GM21786 (cell line): ENCODE data around the gene FBXL13.
"Not testable (repeated sequence)": the region's sequence is repeated elsewhere in the genome, so short reads cannot be mapped to it uniquely, and the experiment has no call there.

ENCODE experiments used
- ATAC-seq: cut with Tn5 transposase; IDR thresholded peaks from one replicate; pipeline ENCODE4 v1.9.1; 2021; ENCODE audit not compliant: unreplicated experiment

Gene FBXL13

GRCh38 chr7:102829075-102829474, 245.5 kb downstream of the FBXL13 start:
- ATAC-seq: no peak

GRCh38 chr7:102828286-102828685, 246.3 kb downstream of the FBXL13 start:
- no peak for ATAC-seq

GRCh38 chr7:102823390-102824119, 251.0 kb downstream of the FBXL13 start:
- no peak for ATAC-seq

GRCh38 chr7:102821994-102822747, 252.4 kb downstream of the FBXL13 start:
- ATAC-seq: no peak

GRCh38 chr7:102819151-102819550, 255.4 kb downstream of the FBXL13 start:
- ATAC-seq: no peak

GRCh38 chr7:102817616-102818573, 256.7 kb downstream of the FBXL13 start:
- ATAC-seq: no peak

- no peak for ATAC-seq
Observed at GRCh38 chr7:102814025-102814471, 260.5 kb downstream of the FBXL13 start.

GRCh38 chr7:102813191-102814024, 261.2 kb downstream of the FBXL13 start:
- no peak for ATAC-seq

- no peak for ATAC-seq
Observed at GRCh38 chr7:102811942-102812678, 262.5 kb downstream of the FBXL13 start.

- no peak for ATAC-seq
Observed at GRCh38 chr7:102810916-102811315, 263.7 kb downstream of the FBXL13 start.

GRCh38 chr7:102806613-102807012, 268.0 kb downstream of the FBXL13 start:
- ATAC-seq: no peak

GRCh38 chr7:102795987-102796595, 278.5 kb downstream of the FBXL13 start:
- ATAC-seq: not testable (repeated sequence)

- not testable (repeated sequence) for ATAC-seq
Observed at GRCh38 chr7:102794567-102794966, 280.0 kb downstream of the FBXL13 start.

- not testable (repeated sequence) for ATAC-seq
Observed at GRCh38 chr7:102791831-102792230, 282.8 kb downstream of the FBXL13 start.

GRCh38 chr7:102791367-102791766, 283.2 kb downstream of the FBXL13 start:
- not testable (repeated sequence) for ATAC-seq

- not testable (repeated sequence) for ATAC-seq
Observed at GRCh38 chr7:102790364-102791100, 284.1 kb downstream of the FBXL13 start.

GRCh38 chr7:102788770-102789169, 285.8 kb downstream of the FBXL13 start:
- ATAC-seq: not testable (repeated sequence)

- not testable (repeated sequence) for ATAC-seq
Observed at GRCh38 chr7:102780926-102781325, 293.7 kb downstream of the FBXL13 start.
